ENCODE measurements around the gene TEP1. TPM values are rescaled to one million over a fixed set of nuclear protein-coding genes. Genes with fewer than 3 reads are reported as not detected.

TEP1 gene
- total and polyA plus RNA-seq, 2 of the 13 experiments (the other 11 are each of a cell fraction or from before 2014, with no cell fraction given) = 11.0 to 12.8 TPM

- peak; percentile 98 for TF ChIP-seq ZNF414 (CRISPR knock-in tag; IDR thresholded peaks at IDR 0.05)
- TF ChIP-seq HNRNPL (IDR thresholded peaks at IDR 0.05; ENCODE audit: low read depth, low read length) = no peak
- TF ChIP-seq GATAD2A (CRISPR knock-in tag; IDR thresholded peaks at IDR 0.05) = peak; percentile 77
- TF ChIP-seq ZSCAN30 (CRISPR knock-in tag; IDR thresholded peaks at IDR 0.05) = peak; percentile 46; the same call in 1 of the 2 replicates
- no peak for TF ChIP-seq FOXP1 (IDR thresholded peaks at IDR 0.05)
- peak; percentile 10; the same call in 1 of the 2 replicates for TF ChIP-seq FOXP1 (CRISPR knock-in tag; IDR thresholded peaks at IDR 0.05)
- TF ChIP-seq REPIN1 (CRISPR knock-in tag; IDR thresholded peaks at IDR 0.05; ENCODE audit: borderline replicate concordance, low read depth) = peak; percentile 98
- TF ChIP-seq ZFY (CRISPR knock-in tag; IDR thresholded peaks at IDR 0.05) = peak; percentile 62
- peak; percentile 35; the same call in 1 of the 2 replicates for TF ChIP-seq ZNF841 (CRISPR knock-in tag; IDR thresholded peaks at IDR 0.05; ENCODE audit: borderline replicate concordance)
- peak; percentile 81; the same call in 1 of the 2 replicates for TF ChIP-seq ZNF775 (CRISPR knock-in tag; IDR thresholded peaks at IDR 0.05; ENCODE audit: borderline replicate concordance)
- peak; percentile 91; the same call in 1 of the 2 replicates for TF ChIP-seq ZNF788 (CRISPR knock-in tag; IDR thresholded peaks at IDR 0.05; ENCODE audit: borderline replicate concordance)
- no peak for TF ChIP-seq ZNF549 (CRISPR knock-in tag; IDR thresholded peaks at IDR 0.05)
- TF ChIP-seq ZNF44 (CRISPR knock-in tag; IDR thresholded peaks at IDR 0.05) = no peak
- TF ChIP-seq TIGD3 (CRISPR knock-in tag; IDR thresholded peaks at IDR 0.05; ENCODE audit: borderline replicate concordance) = no peak
- TF ChIP-seq ZHX2 (IDR thresholded peaks at IDR 0.05; ENCODE audit: low read depth) = peak; percentile 98
- TF ChIP-seq ZHX2 (CRISPR knock-in tag; IDR thresholded peaks at IDR 0.05; ENCODE audit: borderline replicate concordance) = no peak
- TF ChIP-seq HHEX (CRISPR knock-in tag; IDR thresholded peaks at IDR 0.05) = no peak
- peak; percentile 82 for TF ChIP-seq ZNF430 (CRISPR knock-in tag; IDR thresholded peaks at IDR 0.05)
- TF ChIP-seq ZNF260 (CRISPR knock-in tag; IDR thresholded peaks at IDR 0.05; ENCODE audit: borderline replicate concordance, low read depth) = no peak
- TF ChIP-seq ZNF850 (CRISPR knock-in tag; conservative IDR thresholded peaks at IDR 0.05) = no peak
- no peak for TF ChIP-seq ZNF550 (CRISPR knock-in tag; IDR thresholded peaks at IDR 0.05; ENCODE audit: borderline replicate concordance)
- peak; percentile 55; the same call in 1 of the 2 replicates for TF ChIP-seq ZNF383 (CRISPR knock-in tag; IDR thresholded peaks at IDR 0.05; ENCODE audit: borderline replicate concordance)
These were observed 70.0 kb downstream of the TEP1 start, which contains the start of gene PARP2 (continued) for GRCh38 chr14:20343092-20343861.
